Stimulated activated CD8-positive, alpha-beta memory T cell treated with anti-CD3 and anti-CD28 coated beads, Interleukin-12 subunit alpha, Interleukin-12 subunit beta, amount 100 ng/mL, for 4 hours (primary cell): ENCODE results near the gene CDC45.

Source experiments
- DNase-seq: peaks from one replicate; pipeline ENCODE4 v3.0.0-alpha.2; 2020; ENCODE audit warnings: low read depth

The CDC45 gene

GRCh38 chr22:19470010-19470409 lies 9.7 kb upstream of the CDC45 start:
- DNase-seq = no peak

DNA sequence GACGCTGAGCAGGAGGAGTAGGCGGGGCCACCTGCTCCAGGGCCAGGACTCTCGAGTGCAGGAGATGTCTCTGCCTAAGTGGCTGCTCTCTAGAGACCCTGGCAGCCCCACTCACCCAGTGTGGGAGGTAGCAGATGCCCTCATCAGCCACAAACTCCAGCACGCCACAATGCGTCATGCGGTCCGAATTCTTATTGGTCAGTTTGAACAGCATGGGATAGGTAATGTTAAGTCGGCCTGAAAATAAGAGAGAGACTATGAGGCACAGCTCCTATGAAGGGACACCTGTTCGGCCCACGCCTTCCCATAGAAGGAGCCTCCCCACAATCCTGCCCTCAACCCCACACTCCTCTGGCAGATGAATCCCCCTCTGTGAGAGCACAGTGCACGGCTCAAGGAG lies 8.1 kb upstream of the CDC45 start:
- DNase-seq = no peak

DNA sequence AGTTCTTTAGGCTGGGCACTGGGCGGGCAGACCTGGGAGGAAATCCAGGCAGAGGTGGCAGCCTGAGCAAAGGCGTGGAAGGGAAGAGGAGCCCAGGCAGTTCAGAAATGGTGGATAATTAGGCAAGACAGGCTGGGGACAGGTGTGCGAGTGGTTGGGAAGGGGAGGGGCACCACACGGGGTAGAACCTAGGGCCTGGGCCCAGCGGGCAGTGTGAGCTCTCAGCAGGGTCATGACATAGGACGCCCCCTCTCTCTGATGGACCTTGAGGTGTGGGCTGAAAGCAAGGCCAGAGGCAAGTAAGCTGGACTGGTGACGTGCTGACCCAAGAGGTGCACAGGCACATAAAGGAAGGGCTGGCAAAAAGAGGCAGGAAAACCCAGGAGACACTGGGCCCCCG lies 7.5 kb upstream of the CDC45 start:
- no peak for DNase-seq

DNA sequence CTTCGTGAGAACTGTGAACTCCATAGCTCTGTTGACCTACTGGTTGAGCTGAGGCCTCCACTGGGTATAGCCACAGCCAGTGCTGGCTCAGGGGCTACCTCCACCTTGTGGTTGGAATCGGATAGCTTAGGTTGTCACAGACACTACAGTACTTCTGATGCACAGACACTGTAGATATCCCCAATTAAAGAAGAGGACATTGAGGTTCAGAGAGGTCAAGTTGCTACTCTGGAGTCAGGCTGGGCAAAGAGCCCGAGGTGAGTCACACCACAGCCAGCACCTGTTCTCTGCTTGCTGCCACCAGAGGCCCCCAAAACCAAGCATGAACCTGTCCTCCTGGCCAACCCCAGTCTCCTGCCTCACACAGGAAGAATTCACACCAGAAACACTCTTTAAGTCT lies 6.1 kb upstream of the CDC45 start:
- DNase-seq = no peak

DNA sequence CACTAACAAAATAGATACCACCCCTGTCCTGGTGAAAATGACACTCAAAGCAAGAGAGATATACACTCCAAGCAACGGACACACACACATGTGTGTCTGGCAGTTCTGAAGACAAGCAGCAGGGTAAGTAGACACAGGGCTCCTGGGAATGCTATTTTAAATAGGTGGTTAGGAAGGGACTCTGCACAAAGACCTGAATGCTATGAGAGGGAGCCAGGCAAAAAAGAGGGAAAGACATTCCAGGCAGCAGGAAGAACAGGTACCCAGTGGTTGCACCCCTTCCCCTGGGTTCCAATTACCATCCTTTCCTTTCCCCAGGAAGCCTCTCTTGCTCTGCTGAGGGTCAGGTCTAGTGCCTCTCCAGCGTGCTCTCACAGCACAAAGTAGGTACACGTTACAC lies 3.7 kb upstream of the CDC45 start:
- no peak for DNase-seq

GRCh38 chr22:19477321-19478044 lies 2.2 kb upstream of the CDC45 start:
- DNase-seq = no peak

DNA sequence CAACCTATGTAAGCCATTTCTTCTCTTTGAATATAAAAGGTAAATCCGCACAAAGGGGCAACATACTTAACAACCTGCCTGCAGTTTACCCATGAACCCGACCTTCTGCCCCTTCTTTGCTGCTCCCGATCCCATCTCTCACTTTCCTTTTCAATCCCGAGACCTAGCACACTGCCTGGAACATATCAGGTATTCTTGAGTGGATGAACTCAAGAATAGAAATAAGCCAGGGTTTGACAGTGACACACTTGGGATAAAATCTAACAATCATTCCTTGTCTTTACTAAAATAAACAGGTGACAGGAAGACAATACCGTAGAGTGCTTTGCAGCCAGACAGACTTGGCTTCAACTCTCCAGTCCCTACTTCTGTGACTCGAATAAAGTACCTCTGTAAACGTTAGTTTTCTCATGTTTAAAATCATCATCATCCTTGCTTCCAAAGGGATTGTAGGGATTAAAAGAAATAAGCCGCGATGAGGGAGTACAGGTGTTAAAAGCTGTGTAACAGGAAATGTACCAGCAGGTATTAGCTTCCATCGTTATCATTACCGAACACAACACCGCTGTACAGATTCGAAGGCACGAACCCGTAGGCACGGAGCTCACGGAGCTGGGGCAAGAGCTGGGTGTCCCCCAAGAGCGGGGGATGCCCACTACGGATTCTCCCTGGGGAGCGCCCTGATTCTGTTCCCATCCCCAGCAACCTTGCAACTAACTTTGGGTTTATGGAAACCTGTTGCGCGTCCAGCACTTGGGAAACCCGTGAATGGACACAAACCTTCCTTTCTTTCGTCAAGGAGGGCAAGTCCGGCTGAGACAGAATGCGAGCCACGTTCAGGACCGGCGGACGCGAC lies 1.4 kb upstream of the CDC45 start:
- DNase-seq = no peak

GRCh38 chr22:19478901-19479354 lies 792 bp upstream of the CDC45 start, which contains the start of gene UFD1:
Gene UFD1, minus strand, starts transcription at chr22:19479193. Its CDS starts 108 bp downstream, at chr22:19479085.
- peak; percentile 68 for DNase-seq

GRCh38 chr22:19480173-19480568 lies 451 bp downstream of the CDC45 start:
- DNase-seq = no peak

DNA sequence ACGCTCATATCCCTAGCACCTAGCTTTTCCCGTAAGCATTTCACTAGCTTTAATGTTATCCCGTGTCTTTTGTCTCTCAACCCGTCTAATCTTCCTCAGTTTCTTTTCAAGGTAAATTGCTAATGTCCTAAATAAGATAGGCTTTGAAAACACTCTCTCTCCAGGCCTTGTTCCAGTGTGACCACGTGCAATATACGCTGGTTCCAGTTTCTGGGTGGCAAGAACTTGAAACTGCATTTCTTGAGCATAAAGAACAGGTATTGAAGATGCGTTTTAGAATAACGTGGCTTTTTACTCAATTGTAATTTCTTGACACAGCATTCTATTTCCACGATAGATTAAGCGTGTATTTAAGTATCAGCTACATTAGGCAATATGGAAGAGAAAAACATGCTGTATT lies 1.1 kb downstream of the CDC45 start:
- no peak for DNase-seq

- DNase-seq = no peak
Measured at GRCh38 chr22:19482297-19482696, 2.6 kb downstream of the CDC45 start.

GRCh38 chr22:19483481-19484244 lies 3.9 kb downstream of the CDC45 start:
- DNase-seq = no peak

DNA sequence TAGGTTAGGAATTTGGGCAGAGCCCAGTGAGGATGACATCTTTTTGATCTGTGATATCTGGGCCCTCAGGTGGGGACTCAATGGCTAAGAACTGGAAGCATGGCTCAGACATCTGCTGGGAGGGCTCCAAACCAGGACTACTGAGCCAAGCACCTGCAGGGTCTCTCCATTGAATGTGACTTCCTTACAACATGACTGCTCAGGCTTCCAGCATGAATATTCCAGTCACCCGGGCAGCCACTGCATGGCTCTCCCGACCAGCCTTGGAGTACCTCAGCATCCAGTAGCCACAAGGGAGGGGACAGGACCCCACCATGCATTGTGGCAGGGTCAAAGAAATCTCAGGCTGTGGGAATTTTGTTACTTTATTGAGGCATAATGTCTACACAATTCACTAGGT lies 8.6 kb downstream of the CDC45 start:
- no peak for DNase-seq

DNA sequence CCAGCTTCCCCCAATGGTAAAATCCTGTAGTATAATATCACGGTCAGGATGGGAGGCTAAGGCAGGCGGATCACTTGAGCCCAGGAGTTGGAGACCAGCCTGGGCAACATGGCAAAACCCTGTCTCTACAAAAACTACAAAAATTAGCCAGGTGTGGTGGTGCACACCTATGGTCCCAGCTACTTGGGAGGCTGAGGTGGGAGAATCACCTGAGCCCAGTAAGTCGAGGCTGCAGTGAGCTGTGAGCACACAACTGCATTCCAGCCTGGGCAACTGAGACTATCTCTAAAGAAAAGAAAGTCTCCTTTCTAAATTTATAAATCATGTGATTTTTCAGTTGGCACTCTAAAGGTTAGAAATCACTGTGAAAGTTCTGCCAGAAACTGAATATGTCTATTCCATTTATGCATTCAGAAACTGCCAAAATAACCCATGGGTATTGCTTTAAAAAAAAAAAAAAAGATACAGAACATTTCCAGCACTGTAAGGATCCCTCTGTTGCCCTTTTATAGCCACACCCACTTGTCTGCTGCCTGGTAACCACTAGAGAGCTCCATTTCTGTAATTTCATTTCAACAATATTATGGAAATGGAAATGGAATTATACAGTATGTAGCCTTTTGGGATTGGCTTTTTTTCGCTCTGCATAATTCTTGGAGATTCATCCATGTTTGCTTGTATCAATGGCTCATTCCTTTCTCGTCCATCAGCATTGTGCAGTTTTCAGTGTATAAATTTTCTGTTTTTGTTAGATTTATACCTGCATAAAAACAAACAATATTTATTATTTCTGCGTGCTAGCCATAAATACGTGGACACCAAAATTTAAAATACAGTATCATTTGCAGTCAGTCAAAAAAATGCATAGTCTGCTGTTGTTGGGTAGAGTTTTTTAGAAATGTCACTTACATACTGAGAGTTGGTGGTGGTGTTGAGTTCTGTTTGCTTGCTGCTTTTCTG lies 9.4 kb downstream of the CDC45 start:
- DNase-seq = no peak

DNA sequence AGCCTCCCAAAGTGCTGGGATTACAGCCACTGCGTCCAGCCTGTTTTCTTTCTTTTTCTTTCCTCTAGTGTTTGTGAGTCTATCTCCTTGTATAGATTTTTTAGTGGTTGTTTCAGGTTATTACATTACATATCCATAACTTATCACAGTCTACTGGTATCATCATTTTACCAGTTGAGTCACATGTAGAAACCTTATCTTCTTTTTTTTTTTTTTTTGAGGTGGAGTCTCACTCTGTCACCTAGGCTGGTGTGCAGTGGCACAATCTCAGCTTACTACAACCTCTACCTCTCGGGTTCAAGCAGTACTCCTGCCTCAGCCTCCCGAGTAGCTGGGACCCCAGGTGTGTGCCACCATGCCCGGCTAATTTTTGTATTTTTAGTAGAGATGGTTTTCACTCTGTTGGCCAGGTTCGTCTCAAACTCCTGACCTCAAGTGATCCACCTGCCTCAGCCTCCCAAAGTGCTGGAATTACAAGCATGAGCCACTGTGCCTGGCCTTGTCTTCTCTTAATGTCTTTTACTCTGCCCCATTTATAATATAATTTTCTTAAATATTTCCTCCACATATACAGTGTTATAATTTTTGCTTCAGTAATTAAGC lies 11.0 kb downstream of the CDC45 start:
- no peak for DNase-seq

- DNase-seq = no peak
Measured at GRCh38 chr22:19492504-19493174, 12.9 kb downstream of the CDC45 start.

DNA sequence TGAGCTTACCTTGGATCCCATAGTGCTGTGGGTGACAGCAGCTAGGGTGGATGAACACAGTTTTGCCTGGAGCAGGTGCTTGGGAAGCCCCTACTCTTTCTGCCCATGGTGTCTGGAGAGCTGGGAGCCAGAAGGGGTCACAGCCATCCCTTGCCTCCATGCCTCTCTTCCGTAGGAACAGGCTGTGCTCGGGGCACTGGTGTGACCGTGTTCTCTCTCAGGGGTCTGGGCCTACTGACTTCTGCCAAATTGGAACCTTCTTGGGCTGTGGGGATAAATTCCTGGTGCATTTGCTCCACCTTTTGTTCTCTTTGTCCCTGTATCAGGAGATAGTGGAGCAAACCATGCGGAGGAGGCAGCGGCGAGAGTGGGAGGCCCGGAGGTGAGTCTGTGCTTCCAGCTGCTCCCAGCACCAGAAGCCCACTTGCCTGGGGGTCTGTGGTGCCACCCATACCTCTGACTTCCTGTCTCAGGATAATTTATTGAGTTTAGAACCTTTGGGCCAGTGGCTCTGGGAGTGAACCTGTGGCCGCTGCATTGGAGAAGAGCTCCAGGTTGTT lies 14.4 kb downstream of the CDC45 start:
- DNase-seq = no peak

DNA sequence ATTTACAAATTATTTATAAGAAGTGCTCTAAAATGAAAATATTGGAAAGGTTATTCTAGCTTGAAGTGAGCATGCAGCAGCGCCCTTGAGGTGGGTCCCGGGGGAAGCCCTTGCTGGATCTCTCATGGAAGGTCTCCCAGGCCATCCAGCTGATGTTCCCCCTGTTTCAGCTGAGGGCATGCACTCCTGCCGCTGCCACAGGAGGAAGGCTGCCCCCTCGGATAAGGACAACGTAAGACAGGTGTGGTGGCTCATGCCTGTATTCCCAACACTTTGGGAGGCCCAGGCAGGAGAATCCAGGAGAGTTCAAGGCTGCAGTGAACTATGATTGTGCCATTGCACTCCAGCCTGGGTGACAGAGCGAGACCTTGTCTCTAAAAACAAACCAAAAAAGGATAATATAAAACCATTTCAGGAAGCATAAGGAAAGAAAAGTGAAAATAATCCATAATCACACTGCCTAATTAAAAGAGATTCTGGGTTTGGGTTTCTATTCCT lies 15.0 kb downstream of the CDC45 start:
- DNase-seq = no peak

GRCh38 chr22:19495562-19496323 lies 16.0 kb downstream of the CDC45 start:
- DNase-seq = no peak
